Measurements from ENCODE around the gene ZBED6. TPM values are rescaled to one million over a fixed set of nuclear protein-coding genes. Genes with fewer than 3 reads are reported as not detected.

The ZBED6 gene
- total and polyA plus RNA-seq, 2 experiments from 2014 or later, result 2.5 to 4.8 TPM

DNA sequence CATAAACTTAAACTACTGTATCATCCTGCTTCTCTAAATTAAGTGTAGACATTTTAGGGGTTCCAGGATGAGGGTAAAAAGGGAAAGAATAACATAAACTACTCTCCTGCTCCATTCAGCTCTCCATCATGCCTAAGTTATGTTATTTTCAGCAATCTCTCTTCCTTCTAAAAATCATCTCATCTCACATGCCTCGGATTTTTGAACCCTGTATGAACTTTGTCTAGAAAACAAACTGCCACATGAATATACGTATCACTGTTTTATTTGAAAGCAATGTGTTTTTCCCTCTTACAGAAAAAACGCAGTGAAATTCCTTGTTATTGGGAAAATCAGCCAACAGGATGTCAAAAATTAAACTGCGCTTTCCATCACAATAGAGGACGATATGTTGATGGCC, 32.6 kb downstream of the ZBED6 start (continued):
- TF ChIP-seq STAT1 (IDR thresholded peaks at IDR 0.05; ENCODE audit: unreplicated experiment) (no peak), EZH2phosphoT487 (IDR thresholded peaks at IDR 0.05; ENCODE audit: unreplicated experiment) (no peak), ZNF114 (CRISPR knock-in tag; IDR thresholded peaks at IDR 0.05) (no peak), ZNF331 (CRISPR knock-in tag; IDR thresholded peaks at IDR 0.05; ENCODE audit: low read depth) (no peak), JUNB (IDR thresholded peaks at IDR 0.05; ENCODE audit: unreplicated experiment) (no peak)
- TF ChIP-seq, protein P1, sequence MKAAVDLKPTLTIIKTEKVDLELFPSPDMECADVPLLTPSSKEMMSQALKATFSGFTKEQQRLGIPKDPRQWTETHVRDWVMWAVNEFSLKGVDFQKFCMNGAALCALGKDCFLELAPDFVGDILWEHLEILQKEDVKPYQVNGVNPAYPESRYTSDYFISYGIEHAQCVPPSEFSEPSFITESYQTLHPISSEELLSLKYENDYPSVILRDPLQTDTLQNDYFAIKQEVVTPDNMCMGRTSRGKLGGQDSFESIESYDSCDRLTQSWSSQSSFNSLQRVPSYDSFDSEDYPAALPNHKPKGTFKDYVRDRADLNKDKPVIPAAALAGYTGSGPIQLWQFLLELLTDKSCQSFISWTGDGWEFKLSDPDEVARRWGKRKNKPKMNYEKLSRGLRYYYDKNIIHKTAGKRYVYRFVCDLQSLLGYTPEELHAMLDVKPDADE (IDR thresholded peaks at IDR 0.05), result no peak

DNA sequence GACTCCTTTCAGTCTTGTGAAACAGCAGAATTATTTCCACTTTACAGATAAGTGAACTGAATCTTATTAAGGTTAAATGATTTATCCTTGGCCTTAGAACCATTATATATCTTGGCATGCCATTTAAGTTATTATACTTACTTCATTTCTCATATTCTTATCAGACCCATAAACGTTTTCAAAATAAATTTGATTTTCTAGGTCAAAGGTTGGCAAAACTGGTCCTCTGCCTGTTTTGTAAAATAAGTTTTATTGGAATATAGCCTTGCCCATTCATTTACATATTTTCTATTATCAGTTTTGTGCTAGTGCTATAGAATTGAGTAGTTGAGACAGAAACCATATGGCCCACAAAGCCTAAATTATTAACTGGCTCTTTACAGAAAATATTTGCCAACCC, 33.1 kb downstream of the ZBED6 start:
- Histone ChIP-seq H3K79me2 (replicated peaks; ENCODE audit: insufficient read depth) (peaks cover 28% of the 10 kb centered on the region), H2AFZ (no peak overlapping the region), H3F3A (replicated peaks; ENCODE audit: low read depth) (no peaks in the 10 kb centered on the region), H3K27me3 (ENCODE audit: insufficient read depth) (no peaks in the 10 kb centered on the region), H3K4me1 (ENCODE audit: insufficient read depth) (no peaks in the 10 kb centered on the region), H3K27ac (ENCODE audit: low read depth) (no peak overlapping the region), H3K9me2 (ENCODE audit: insufficient read depth) (no peaks in the 10 kb centered on the region), H3K36me3 (ENCODE audit: insufficient read depth) (peaks cover 47% of the 10 kb centered on the region), H4K20me1 (replicated peaks; ENCODE audit: insufficient read depth) (peaks cover 19% of the 10 kb centered on the region), H3K4me2 (no peak overlapping the region), H3K4me3 (no peak overlapping the region)
- H3K4me3 Mint-ChIP-seq, result no peak overlapping the region
- no peaks in the 10 kb centered on the region for H3K9me3 Mint-ChIP-seq
- H3K4me1 Mint-ChIP-seq, result no peaks in the 10 kb centered on the region
- peaks cover 2% of the 10 kb centered on the region for H3K27me3 Mint-ChIP-seq (ENCODE audit: insufficient read depth, low read depth, poor library complexity)
- no peak for DNase-seq (ENCODE audit: low spot score)
- H3K27ac Mint-ChIP-seq, result no peak overlapping the region
- H3K36me3 Mint-ChIP-seq (ENCODE audit: low read depth), result peaks cover 87% of the 10 kb centered on the region
- no peak for ATAC-seq
- TF ChIP-seq ZNF331 (CRISPR knock-in tag; IDR thresholded peaks at IDR 0.05; ENCODE audit: low read depth) (no peak), NANOG (IDR thresholded peaks at IDR 0.05; ENCODE audit: borderline replicate concordance) (no peak), CREB1 (CRISPR knock-in tag; IDR thresholded peaks at IDR 0.05; ENCODE audit: low read depth) (no peak), POLR2AphosphoS5 (IDR thresholded peaks at IDR 0.05; ENCODE audit: low read depth) (no peak), JUNB (IDR thresholded peaks at IDR 0.05; ENCODE audit: unreplicated experiment) (no peak), STAT1 (IDR thresholded peaks at IDR 0.05; ENCODE audit: unreplicated experiment) (no peak), ZNF114 (CRISPR knock-in tag; IDR thresholded peaks at IDR 0.05) (no peak), EZH2 (IDR thresholded peaks at IDR 0.05; ENCODE audit: low read depth, unreplicated experiment) (no peak), EZH2phosphoT487 (IDR thresholded peaks at IDR 0.05; ENCODE audit: unreplicated experiment) (no peak)
- TF ChIP-seq, protein P2, sequence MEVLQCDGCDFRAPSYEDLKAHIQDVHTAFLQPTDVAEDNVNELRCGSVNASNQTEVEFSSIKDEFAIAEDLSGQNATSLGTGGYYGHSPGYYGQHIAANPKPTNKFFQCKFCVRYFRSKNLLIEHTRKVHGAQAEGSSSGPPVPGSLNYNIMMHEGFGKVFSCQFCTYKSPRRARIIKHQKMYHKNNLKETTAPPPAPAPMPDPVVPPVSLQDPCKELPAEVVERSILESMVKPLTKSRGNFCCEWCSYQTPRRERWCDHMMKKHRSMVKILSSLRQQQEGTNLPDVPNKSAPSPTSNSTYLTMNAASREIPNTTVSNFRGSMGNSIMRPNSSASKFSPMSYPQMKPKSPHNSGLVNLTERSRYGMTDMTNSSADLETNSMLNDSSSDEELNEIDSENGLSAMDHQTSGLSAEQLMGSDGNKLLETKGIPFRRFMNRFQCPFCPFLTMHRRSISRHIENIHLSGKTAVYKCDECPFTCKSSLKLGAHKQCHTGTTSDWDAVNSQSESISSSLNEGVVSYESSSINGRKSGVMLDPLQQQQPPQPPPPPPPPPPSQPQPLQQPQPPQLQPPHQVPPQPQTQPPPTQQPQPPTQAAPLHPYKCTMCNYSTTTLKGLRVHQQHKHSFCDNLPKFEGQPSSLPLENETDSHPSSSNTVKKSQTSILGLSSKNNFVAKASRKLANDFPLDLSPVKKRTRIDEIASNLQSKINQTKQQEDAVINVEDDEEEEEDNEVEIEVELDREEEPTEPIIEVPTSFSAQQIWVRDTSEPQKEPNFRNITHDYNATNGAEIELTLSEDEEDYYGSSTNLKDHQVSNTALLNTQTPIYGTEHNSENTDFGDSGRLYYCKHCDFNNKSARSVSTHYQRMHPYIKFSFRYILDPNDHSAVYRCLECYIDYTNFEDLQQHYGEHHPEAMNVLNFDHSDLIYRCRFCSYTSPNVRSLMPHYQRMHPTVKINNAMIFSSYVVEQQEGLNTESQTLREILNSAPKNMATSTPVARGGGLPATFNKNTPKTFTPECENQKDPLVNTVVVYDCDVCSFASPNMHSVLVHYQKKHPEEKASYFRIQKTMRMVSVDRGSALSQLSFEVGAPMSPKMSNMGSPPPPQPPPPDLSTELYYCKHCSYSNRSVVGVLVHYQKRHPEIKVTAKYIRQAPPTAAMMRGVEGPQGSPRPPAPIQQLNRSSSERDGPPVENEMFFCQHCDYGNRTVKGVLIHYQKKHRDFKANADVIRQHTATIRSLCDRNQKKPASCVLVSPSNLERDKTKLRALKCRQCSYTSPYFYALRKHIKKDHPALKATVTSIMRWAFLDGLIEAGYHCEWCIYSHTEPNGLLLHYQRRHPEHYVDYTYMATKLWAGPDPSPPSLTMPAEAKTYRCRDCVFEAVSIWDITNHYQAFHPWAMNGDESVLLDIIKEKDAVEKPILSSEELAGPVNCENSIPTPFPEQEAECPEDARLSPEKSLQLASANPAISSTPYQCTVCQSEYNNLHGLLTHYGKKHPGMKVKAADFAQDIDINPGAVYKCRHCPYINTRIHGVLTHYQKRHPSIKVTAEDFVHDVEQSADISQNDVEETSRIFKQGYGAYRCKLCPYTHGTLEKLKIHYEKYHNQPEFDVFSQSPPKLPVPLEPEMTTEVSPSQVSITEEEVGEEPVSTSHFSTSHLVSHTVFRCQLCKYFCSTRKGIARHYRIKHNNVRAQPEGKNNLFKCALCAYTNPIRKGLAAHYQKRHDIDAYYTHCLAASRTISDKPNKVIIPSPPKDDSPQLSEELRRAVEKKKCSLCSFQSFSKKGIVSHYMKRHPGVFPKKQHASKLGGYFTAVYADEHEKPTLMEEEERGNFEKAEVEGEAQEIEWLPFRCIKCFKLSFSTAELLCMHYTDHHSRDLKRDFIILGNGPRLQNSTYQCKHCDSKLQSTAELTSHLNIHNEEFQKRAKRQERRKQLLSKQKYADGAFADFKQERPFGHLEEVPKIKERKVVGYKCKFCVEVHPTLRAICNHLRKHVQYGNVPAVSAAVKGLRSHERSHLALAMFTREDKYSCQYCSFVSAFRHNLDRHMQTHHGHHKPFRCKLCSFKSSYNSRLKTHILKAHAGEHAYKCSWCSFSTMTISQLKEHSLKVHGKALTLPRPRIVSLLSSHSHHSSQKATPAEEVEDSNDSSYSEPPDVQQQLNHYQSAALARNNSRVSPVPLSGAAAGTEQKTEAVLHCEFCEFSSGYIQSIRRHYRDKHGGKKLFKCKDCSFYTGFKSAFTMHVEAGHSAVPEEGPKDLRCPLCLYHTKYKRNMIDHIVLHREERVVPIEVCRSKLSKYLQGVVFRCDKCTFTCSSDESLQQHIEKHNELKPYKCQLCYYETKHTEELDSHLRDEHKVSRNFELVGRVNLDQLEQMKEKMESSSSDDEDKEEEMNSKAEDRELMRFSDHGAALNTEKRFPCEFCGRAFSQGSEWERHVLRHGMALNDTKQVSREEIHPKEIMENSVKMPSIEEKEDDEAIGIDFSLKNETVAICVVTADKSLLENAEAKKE (CRISPR knock-in tag; IDR thresholded peaks at IDR 0.05), result no peak
- TF ChIP-seq, protein P1 (IDR thresholded peaks at IDR 0.05), result no peak
- TF ChIP-seq, protein P3, sequence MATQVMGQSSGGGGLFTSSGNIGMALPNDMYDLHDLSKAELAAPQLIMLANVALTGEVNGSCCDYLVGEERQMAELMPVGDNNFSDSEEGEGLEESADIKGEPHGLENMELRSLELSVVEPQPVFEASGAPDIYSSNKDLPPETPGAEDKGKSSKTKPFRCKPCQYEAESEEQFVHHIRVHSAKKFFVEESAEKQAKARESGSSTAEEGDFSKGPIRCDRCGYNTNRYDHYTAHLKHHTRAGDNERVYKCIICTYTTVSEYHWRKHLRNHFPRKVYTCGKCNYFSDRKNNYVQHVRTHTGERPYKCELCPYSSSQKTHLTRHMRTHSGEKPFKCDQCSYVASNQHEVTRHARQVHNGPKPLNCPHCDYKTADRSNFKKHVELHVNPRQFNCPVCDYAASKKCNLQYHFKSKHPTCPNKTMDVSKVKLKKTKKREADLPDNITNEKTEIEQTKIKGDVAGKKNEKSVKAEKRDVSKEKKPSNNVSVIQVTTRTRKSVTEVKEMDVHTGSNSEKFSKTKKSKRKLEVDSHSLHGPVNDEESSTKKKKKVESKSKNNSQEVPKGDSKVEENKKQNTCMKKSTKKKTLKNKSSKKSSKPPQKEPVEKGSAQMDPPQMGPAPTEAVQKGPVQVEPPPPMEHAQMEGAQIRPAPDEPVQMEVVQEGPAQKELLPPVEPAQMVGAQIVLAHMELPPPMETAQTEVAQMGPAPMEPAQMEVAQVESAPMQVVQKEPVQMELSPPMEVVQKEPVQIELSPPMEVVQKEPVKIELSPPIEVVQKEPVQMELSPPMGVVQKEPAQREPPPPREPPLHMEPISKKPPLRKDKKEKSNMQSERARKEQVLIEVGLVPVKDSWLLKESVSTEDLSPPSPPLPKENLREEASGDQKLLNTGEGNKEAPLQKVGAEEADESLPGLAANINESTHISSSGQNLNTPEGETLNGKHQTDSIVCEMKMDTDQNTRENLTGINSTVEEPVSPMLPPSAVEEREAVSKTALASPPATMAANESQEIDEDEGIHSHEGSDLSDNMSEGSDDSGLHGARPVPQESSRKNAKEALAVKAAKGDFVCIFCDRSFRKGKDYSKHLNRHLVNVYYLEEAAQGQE (IDR thresholded peaks at IDR 0.05; ENCODE audit: unreplicated experiment), result no peak
